Measurements from ENCODE around the gene UBE2J1.

DNA sequence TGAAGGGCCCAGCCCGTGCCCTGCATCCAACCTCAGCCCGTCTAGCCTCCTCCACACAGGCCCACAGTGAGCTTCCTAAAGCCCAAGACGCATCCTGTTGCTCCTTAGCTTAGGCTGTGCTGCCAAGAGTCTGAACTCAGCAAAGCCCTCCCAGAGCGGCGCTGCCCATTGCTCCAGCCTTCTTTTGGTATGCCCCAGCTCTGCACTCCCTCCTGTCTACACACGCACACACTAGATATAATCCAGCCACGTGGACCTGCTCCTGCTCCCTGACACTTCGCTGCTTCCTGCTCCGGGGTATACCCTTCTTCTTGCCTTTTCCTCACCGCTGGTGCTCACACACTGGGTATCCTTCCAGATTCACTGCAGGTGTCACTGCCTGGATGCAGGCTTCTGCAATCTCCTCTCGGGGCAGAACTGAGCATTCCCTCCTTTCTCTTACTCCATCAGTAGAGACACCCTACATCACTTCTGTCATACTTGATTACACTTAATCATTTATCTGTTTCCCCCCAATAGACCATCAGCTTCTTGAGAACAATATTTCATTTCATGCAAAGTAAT is 61.2 kb downstream of the UBE2J1 start:
- TF ChIP-seq, protein P1, sequence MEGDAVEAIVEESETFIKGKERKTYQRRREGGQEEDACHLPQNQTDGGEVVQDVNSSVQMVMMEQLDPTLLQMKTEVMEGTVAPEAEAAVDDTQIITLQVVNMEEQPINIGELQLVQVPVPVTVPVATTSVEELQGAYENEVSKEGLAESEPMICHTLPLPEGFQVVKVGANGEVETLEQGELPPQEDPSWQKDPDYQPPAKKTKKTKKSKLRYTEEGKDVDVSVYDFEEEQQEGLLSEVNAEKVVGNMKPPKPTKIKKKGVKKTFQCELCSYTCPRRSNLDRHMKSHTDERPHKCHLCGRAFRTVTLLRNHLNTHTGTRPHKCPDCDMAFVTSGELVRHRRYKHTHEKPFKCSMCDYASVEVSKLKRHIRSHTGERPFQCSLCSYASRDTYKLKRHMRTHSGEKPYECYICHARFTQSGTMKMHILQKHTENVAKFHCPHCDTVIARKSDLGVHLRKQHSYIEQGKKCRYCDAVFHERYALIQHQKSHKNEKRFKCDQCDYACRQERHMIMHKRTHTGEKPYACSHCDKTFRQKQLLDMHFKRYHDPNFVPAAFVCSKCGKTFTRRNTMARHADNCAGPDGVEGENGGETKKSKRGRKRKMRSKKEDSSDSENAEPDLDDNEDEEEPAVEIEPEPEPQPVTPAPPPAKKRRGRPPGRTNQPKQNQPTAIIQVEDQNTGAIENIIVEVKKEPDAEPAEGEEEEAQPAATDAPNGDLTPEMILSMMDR (IDR thresholded peaks at IDR 0.05) = no peak
- TF ChIP-seq EP300 (IDR thresholded peaks at IDR 0.05) = no peak

Measured in upper lobe of left lung (tissue), 4 donors.